ENCODE measurements around the gene LKAAEAR1. TPM values are rescaled to one million over a fixed set of nuclear protein-coding genes. Genes with fewer than 3 reads are reported as not detected.

The LKAAEAR1 gene
- total and polyA plus RNA-seq, 2 of the 13 experiments (the other 11 are each of a cell fraction or from before 2014, with no cell fraction given) = not detected

DNA sequence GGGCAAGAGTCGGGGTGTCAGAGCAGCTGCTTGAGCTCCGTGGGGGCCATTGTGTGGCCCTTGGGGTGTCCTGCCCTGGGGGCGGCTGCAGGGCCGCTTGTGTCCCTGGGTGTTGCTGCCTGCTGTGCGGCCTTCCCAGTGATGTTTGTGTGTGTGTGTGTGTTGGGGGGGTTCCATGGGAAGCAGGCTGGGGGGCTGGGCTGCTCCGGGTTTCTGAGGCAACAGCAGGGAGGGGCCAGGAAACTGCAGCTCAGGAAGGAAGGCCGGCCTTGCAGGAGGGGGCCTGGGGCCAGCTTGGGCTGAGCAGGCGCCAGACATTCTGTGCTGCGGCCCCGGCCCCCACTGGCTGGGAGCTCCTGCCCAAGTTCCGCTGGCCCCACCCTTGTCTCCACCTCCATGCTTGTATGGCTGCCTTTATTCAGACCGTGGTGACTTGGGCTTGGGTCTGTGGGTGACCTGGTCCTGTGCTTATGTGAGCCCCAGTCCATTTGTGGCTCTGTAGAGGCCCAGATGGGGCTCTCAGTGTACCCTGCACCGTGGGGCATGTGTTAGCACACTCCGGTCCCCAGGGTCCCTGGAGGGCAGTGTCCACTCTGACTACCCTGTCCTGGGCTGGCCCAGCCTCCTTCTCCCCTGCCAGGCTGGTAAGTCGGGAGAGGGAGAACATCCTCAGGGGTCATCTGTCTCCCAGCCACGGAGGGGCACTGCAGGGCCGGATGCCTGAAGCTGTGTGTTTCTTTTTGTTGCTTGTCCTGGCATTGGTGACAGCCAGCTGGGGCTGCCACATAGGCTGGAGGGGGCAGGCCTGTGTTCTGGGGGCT, 30.1 kb downstream of the LKAAEAR1 start (continued):
- TF ChIP-seq HNF4G (IDR thresholded peaks at IDR 0.05; ENCODE audit: borderline replicate concordance, low read depth, low read length) = peak; percentile 51
- TF ChIP-seq HNF4G (CRISPR knock-in tag; IDR thresholded peaks at IDR 0.05; ENCODE audit: borderline replicate concordance, low read depth) = no peak; the same call in 1 of the 2 replicates
- no peak for TF ChIP-seq ZSCAN12 (CRISPR knock-in tag; IDR thresholded peaks at IDR 0.05)
- no peak for TF ChIP-seq MLLT10 (CRISPR knock-in tag; IDR thresholded peaks at IDR 0.05)
- no peak for TF ChIP-seq IKZF4 (CRISPR knock-in tag; IDR thresholded peaks at IDR 0.05; ENCODE audit: borderline replicate concordance, low read depth, not compliant biosample characterization)
- no peak for TF ChIP-seq ZNF230 (CRISPR knock-in tag; IDR thresholded peaks at IDR 0.05)
- TF ChIP-seq SETDB1 (CRISPR knock-in tag; IDR thresholded peaks at IDR 0.05; ENCODE audit: borderline replicate concordance) = no peak
- no peak for TF ChIP-seq PAWR (CRISPR knock-in tag; IDR thresholded peaks at IDR 0.05; ENCODE audit: borderline replicate concordance)
- TF ChIP-seq, protein P1, sequence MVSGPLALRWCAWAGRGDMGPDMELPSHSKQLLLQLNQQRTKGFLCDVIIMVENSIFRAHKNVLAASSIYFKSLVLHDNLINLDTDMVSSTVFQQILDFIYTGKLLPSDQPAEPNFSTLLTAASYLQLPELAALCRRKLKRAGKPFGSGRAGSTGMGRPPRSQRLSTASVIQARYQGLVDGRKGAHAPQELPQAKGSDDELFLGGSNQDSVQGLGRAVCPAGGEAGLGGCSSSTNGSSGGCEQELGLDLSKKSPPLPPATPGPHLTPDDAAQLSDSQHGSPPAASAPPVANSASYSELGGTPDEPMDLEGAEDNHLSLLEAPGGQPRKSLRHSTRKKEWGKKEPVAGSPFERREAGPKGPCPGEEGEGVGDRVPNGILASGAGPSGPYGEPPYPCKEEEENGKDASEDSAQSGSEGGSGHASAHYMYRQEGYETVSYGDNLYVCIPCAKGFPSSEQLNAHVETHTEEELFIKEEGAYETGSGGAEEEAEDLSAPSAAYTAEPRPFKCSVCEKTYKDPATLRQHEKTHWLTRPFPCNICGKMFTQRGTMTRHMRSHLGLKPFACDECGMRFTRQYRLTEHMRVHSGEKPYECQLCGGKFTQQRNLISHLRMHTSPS (CRISPR knock-in tag; IDR thresholded peaks at IDR 0.05; ENCODE audit: low read depth) = peak; percentile 95
- TF ChIP-seq, protein P2, sequence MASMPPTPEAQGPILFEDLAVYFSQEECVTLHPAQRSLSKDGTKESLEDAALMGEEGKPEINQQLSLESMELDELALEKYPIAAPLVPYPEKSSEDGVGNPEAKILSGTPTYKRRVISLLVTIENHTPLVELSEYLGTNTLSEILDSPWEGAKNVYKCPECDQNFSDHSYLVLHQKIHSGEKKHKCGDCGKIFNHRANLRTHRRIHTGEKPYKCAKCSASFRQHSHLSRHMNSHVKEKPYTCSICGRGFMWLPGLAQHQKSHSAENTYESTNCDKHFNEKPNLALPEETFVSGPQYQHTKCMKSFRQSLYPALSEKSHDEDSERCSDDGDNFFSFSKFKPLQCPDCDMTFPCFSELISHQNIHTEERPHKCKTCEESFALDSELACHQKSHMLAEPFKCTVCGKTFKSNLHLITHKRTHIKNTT (CRISPR knock-in tag; IDR thresholded peaks at IDR 0.05) = no peak
- no peak; the same call in 1 of the 2 replicates for TF ChIP-seq HCFC1 (IDR thresholded peaks at IDR 0.05; ENCODE audit: low read depth, low read length)
- TF ChIP-seq CENPX (CRISPR knock-in tag; IDR thresholded peaks at IDR 0.05) = no peak
- no peak for TF ChIP-seq PRMT3 (CRISPR knock-in tag; IDR thresholded peaks at IDR 0.05; ENCODE audit: borderline replicate concordance, low read depth)
- no peak; the same call in 1 of the 2 replicates for TF ChIP-seq KLF11 (CRISPR knock-in tag; IDR thresholded peaks at IDR 0.05)
- TF ChIP-seq, protein P3, sequence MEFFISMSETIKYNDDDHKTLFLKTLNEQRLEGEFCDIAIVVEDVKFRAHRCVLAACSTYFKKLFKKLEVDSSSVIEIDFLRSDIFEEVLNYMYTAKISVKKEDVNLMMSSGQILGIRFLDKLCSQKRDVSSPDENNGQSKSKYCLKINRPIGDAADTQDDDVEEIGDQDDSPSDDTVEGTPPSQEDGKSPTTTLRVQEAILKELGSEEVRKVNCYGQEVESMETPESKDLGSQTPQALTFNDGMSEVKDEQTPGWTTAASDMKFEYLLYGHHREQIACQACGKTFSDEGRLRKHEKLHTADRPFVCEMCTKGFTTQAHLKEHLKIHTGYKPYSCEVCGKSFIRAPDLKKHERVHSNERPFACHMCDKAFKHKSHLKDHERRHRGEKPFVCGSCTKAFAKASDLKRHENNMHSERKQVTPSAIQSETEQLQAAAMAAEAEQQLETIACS (CRISPR knock-in tag; IDR thresholded peaks at IDR 0.05) = no peak
- TF ChIP-seq ZSCAN29 (CRISPR knock-in tag; conservative IDR thresholded peaks at IDR 0.05) = no peak
- TF ChIP-seq, protein P4, sequence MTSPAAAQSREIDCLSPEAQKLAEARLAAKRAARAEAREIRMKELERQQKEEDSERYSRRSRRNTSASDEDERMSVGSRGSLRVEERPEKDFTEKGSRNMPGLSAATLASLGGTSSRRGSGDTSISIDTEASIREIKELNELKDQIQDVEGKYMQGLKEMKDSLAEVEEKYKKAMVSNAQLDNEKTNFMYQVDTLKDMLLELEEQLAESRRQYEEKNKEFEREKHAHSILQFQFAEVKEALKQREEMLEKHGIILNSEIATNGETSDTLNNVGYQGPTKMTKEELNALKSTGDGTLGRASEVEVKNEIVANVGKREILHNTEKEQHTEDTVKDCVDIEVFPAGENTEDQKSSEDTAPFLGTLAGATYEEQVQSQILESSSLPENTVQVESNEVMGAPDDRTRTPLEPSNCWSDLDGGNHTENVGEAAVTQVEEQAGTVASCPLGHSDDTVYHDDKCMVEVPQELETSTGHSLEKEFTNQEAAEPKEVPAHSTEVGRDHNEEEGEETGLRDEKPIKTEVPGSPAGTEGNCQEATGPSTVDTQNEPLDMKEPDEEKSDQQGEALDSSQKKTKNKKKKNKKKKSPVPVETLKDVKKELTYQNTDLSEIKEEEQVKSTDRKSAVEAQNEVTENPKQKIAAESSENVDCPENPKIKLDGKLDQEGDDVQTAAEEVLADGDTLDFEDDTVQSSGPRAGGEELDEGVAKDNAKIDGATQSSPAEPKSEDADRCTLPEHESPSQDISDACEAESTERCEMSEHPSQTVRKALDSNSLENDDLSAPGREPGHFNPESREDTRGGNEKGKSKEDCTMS (CRISPR knock-in tag; conservative IDR thresholded peaks at IDR 0.05) = no peak
- TF ChIP-seq, protein P5, sequence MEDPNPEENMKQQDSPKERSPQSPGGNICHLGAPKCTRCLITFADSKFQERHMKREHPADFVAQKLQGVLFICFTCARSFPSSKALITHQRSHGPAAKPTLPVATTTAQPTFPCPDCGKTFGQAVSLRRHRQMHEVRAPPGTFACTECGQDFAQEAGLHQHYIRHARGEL (CRISPR knock-in tag; IDR thresholded peaks at IDR 0.05) = no peak
- 0 out of 2 replicates have a peak, but pooled peaks have one; percentile 12 for TF ChIP-seq ZNF709 (CRISPR knock-in tag; IDR thresholded peaks at IDR 0.05)
- 0 out of 2 replicates have a peak, but pooled peaks have one; percentile 50 for TF ChIP-seq ZNF333 (CRISPR knock-in tag; IDR thresholded peaks at IDR 0.05; ENCODE audit: borderline replicate concordance)
- TF ChIP-seq ZNF839 (CRISPR knock-in tag; IDR thresholded peaks at IDR 0.05; ENCODE audit: borderline replicate concordance) = no peak

Data from HepG2 (cell line).